Measurements from ENCODE around the gene BRDT.

Gene BRDT

GRCh38 chr1:91949356-91949699 is at the start of gene BRDT:
Gene BRDT (plus strand): TSS chr1:91949401. CDS start chr1:91962755, 13,354 bp downstream.
- ChIA-PET POLR2A (no interaction called here), CTCF (no interaction called here)
- no peak for DNase-seq (ENCODE audit: extremely low spot score)
- TF ChIP-seq PKNOX1 (IDR thresholded peaks at IDR 0.05) (no peak), ELF4 (IDR thresholded peaks at IDR 0.05) (no peak), L3MBTL2 (conservative IDR thresholded peaks at IDR 0.05) (no peak), LEF1 (IDR thresholded peaks at IDR 0.05; ENCODE audit: borderline replicate concordance) (no peak)

GRCh38 chr1:91900562-91900961 is 48.6 kb upstream of the BRDT start:
- TF ChIP-seq FOXA1 (IDR thresholded peaks at IDR 0.05) (no peak), NFRKB (IDR thresholded peaks at IDR 0.05) (no peak), BHLHE40 (IDR thresholded peaks at IDR 0.05; ENCODE audit: borderline replicate concordance) (no peak), FOXM1 (IDR thresholded peaks at IDR 0.05; ENCODE audit: borderline replicate concordance) (no peak), SP1 (IDR thresholded peaks at IDR 0.05) (no peak), L3MBTL2 (conservative IDR thresholded peaks at IDR 0.05) (no peak)
- DNase-seq (ENCODE audit: extremely low spot score) = no peak
- POLR2A ChIA-PET = no interaction called here
- CTCF ChIA-PET = interaction anchor here (1.1 kb wide), 1 partner anchor 734 kb away, joined by 3 read pairs; no protein-coding TSS in a partner anchor

GRCh38 chr1:91901231-91901630 is 48.0 kb upstream of the BRDT start:
- TF ChIP-seq LEF1 (IDR thresholded peaks at IDR 0.05; ENCODE audit: borderline replicate concordance) (no peak), ELF4 (IDR thresholded peaks at IDR 0.05) (no peak), FOXA1 (IDR thresholded peaks at IDR 0.05) (no peak), HDGF (IDR thresholded peaks at IDR 0.05; ENCODE audit: borderline replicate concordance) (no peak), L3MBTL2 (conservative IDR thresholded peaks at IDR 0.05) (no peak), PKNOX1 (IDR thresholded peaks at IDR 0.05) (no peak), CTBP1 (IDR thresholded peaks at IDR 0.05; ENCODE audit: borderline replicate concordance) (no peak), BHLHE40 (IDR thresholded peaks at IDR 0.05; ENCODE audit: borderline replicate concordance) (no peak), SUZ12 (IDR thresholded peaks at IDR 0.05) (no peak), NFRKB (IDR thresholded peaks at IDR 0.05) (no peak), SP1 (IDR thresholded peaks at IDR 0.05) (no peak), ARNT (IDR thresholded peaks at IDR 0.05) (no peak), FOXM1 (IDR thresholded peaks at IDR 0.05; ENCODE audit: borderline replicate concordance) (no peak)
- CTCF ChIA-PET = interaction anchor here (1.1 kb wide), 1 partner anchor 735 kb away, joined by 3 read pairs; no protein-coding TSS in a partner anchor
- POLR2A ChIA-PET = no interaction called here
- no peak for DNase-seq (ENCODE audit: extremely low spot score)

- no peak for DNase-seq (ENCODE audit: extremely low spot score)
- no peak for TF ChIP-seq HDGF (IDR thresholded peaks at IDR 0.05; ENCODE audit: borderline replicate concordance)
- no peak for TF ChIP-seq TARDBP (IDR thresholded peaks at IDR 0.05)
- TF ChIP-seq FOXK2 (IDR thresholded peaks at IDR 0.05) = no peak
- no peak for TF ChIP-seq LEF1 (IDR thresholded peaks at IDR 0.05; ENCODE audit: borderline replicate concordance)
- TF ChIP-seq PKNOX1 (IDR thresholded peaks at IDR 0.05) = no peak
- no peak for TF ChIP-seq FOXM1 (IDR thresholded peaks at IDR 0.05; ENCODE audit: borderline replicate concordance)
- no peak for TF ChIP-seq FOXA1 (IDR thresholded peaks at IDR 0.05)
- TF ChIP-seq BHLHE40 (IDR thresholded peaks at IDR 0.05; ENCODE audit: borderline replicate concordance) = no peak
- TF ChIP-seq L3MBTL2 (conservative IDR thresholded peaks at IDR 0.05) = no peak
- TF ChIP-seq CTBP1 (IDR thresholded peaks at IDR 0.05; ENCODE audit: borderline replicate concordance) = no peak
- no peak for TF ChIP-seq ZNF384 (IDR thresholded peaks at IDR 0.05)
- TF ChIP-seq SUZ12 (IDR thresholded peaks at IDR 0.05) = no peak
- TF ChIP-seq NFRKB (IDR thresholded peaks at IDR 0.05) = no peak
- POLR2A ChIA-PET = no interaction called here
- CTCF ChIA-PET = no interaction called here
Observed at GRCh38 chr1:91912266-91912665, 36.9 kb upstream of the BRDT start.

GRCh38 chr1:91913018-91913417 is 36.2 kb upstream of the BRDT start:
- ChIA-PET POLR2A (no interaction called here), CTCF (no interaction called here)
- no peak for DNase-seq (ENCODE audit: extremely low spot score)
- TF ChIP-seq SUZ12 (IDR thresholded peaks at IDR 0.05) (no peak), NFRKB (IDR thresholded peaks at IDR 0.05) (no peak), ZNF384 (IDR thresholded peaks at IDR 0.05) (no peak), ARNT (IDR thresholded peaks at IDR 0.05) (no peak), HDGF (IDR thresholded peaks at IDR 0.05; ENCODE audit: borderline replicate concordance) (no peak), ELF4 (IDR thresholded peaks at IDR 0.05) (no peak), CTBP1 (IDR thresholded peaks at IDR 0.05; ENCODE audit: borderline replicate concordance) (no peak), FOXK2 (IDR thresholded peaks at IDR 0.05) (no peak), BHLHE40 (IDR thresholded peaks at IDR 0.05; ENCODE audit: borderline replicate concordance) (no peak), FOXM1 (IDR thresholded peaks at IDR 0.05; ENCODE audit: borderline replicate concordance) (no peak), L3MBTL2 (conservative IDR thresholded peaks at IDR 0.05) (no peak), SP1 (IDR thresholded peaks at IDR 0.05) (no peak), TARDBP (IDR thresholded peaks at IDR 0.05) (no peak), FOXA1 (IDR thresholded peaks at IDR 0.05) (no peak), PKNOX1 (IDR thresholded peaks at IDR 0.05) (no peak), LEF1 (IDR thresholded peaks at IDR 0.05; ENCODE audit: borderline replicate concordance) (no peak)

GRCh38 chr1:91916046-91916445 is 33.2 kb upstream of the BRDT start:
- TF ChIP-seq ARNT (IDR thresholded peaks at IDR 0.05) (no peak), FOXM1 (IDR thresholded peaks at IDR 0.05; ENCODE audit: borderline replicate concordance) (no peak), SP1 (IDR thresholded peaks at IDR 0.05) (no peak), TARDBP (IDR thresholded peaks at IDR 0.05) (no peak), SUZ12 (IDR thresholded peaks at IDR 0.05) (no peak), CTBP1 (IDR thresholded peaks at IDR 0.05; ENCODE audit: borderline replicate concordance) (no peak), LEF1 (IDR thresholded peaks at IDR 0.05; ENCODE audit: borderline replicate concordance) (no peak), FOXK2 (IDR thresholded peaks at IDR 0.05) (no peak), BHLHE40 (IDR thresholded peaks at IDR 0.05; ENCODE audit: borderline replicate concordance) (no peak), FOXA1 (IDR thresholded peaks at IDR 0.05) (no peak), ZNF384 (IDR thresholded peaks at IDR 0.05) (no peak), PKNOX1 (IDR thresholded peaks at IDR 0.05) (no peak), HDGF (IDR thresholded peaks at IDR 0.05; ENCODE audit: borderline replicate concordance) (no peak), L3MBTL2 (conservative IDR thresholded peaks at IDR 0.05) (no peak), ELF4 (IDR thresholded peaks at IDR 0.05) (no peak), NFRKB (IDR thresholded peaks at IDR 0.05) (no peak)
- ChIA-PET POLR2A (no interaction called here), CTCF (no interaction called here)
- DNase-seq (ENCODE audit: extremely low spot score) = no peak
